D721Med (cell line): ENCODE measurements around the gene ERCC2.

Experiments
- DNase-seq: peaks from one replicate; pipeline ENCODE4 v3.0.0; 2011; ENCODE audit warnings: low spot score; ENCODE audit not compliant: insufficient read length
- FAIRE-seq: peaks from 2 replicates; lab custom pipeline; 2011; peaks lifted over from hg19 to GRCh38; lab: Jason Lieb, UNC
- TF ChIP-seq, protein P1 (sequence below): IDR thresholded peaks from 2 replicates; pipeline ENCODE4 v1.5.1; 2012; ENCODE audit warnings: mild to moderate bottlenecking, control low read depth; ENCODE audit not compliant: insufficient read depth; ENCODE audit errors: missing control alignments

Gene ERCC2

DNA sequence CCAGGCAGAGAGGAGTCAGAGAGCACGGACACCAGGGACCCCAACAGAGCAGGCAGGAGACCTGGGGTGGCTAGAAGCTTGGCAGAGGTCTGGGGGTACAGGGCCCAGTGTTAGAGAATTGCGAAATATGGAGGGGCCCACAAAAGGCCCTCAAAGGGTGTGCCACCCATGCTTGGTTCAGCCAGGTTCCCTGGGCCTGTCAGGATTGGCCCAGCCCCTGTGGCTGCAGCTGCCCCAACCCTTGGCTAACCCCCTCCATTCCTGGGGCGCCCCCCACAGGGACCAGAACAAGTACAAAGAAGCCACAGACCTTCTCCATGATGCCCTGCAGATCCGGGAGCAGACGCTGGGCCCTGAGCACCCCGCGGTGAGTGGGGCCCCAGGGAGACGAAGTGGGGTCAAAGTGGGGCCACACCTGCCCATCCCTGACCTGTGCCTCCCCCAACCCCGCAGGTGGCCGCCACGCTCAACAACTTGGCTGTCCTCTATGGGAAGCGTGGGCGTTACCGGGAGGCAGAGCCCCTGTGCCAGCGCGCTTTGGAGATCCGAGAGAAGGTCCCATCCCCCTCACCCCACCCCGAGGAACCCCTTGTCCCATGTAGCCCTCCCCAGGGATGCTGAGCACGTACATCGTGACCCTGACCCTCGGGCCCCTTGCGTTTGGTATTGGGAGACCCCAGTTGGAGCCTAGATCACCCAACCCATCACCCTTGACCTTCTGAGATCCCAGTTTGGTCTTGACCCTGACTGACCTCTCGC is 21.8 kb downstream of the ERCC2 start:
- TF ChIP-seq, protein P1, sequence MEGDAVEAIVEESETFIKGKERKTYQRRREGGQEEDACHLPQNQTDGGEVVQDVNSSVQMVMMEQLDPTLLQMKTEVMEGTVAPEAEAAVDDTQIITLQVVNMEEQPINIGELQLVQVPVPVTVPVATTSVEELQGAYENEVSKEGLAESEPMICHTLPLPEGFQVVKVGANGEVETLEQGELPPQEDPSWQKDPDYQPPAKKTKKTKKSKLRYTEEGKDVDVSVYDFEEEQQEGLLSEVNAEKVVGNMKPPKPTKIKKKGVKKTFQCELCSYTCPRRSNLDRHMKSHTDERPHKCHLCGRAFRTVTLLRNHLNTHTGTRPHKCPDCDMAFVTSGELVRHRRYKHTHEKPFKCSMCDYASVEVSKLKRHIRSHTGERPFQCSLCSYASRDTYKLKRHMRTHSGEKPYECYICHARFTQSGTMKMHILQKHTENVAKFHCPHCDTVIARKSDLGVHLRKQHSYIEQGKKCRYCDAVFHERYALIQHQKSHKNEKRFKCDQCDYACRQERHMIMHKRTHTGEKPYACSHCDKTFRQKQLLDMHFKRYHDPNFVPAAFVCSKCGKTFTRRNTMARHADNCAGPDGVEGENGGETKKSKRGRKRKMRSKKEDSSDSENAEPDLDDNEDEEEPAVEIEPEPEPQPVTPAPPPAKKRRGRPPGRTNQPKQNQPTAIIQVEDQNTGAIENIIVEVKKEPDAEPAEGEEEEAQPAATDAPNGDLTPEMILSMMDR, result no peak
- FAIRE-seq (no peak), DNase-seq (no peak)

DNA sequence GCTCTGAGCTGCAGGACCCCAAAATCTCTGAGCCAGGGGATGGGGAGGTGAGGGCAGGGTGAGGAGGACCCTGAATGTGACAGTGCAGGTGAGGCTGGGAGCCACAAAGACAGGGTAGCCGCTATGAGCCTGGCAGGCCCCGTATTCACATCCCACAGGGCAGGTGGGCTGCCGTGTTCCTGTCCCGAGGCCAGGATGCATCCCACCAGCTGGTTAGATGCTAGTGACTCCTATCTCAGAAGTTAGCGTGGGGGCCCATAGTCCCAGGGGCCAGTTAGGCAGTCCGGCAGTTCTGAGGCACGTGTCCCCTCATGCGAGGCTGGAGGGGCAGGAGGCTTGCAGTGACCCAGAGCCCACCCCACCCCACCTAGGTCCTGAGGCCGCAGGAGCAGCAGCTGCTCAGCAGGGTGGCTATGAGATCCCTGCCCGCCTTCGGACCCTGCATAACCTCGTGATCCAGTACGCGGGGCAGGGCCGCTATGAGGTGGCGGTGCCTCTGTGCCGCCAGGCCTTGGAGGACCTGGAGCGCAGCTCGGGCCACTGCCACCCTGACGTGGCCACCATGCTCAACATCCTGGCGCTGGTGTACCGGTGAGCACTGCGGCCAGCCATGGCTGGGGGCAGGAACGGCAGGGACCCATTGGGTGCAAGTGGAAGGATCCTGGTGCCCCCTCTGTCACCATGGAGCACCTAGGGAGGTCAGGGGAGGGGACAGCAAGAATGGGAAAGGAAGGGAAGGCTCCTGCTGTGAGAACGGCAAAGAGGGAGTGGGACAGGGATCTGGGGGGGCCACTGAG is 22.6 kb downstream of the ERCC2 start:
- DNase-seq (no peak), FAIRE-seq (no peak)
- TF ChIP-seq, protein P1, result no peak

DNA sequence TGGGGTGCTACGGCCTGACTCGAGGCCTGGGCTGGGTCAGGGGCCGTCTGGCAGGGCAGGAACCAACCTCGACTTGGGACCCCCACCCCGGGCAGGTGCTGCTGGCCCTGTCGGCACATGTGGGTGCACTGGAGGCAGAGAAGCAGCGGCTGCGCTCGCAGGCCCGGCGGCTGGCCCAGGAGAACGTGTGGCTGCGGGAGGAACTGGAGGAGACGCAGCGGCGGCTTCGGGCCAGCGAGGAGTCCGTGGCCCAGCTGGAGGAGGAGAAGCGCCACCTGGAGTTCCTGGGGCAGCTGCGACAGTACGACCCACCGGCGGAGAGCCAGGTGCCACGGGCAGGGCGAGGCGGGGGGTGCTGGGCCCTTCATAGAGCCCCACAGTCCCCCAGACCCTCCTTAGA is 23.9 kb downstream of the ERCC2 start:
- DNase-seq (no peak), FAIRE-seq (no peak)
- TF ChIP-seq, protein P1, result no peak

DNA sequence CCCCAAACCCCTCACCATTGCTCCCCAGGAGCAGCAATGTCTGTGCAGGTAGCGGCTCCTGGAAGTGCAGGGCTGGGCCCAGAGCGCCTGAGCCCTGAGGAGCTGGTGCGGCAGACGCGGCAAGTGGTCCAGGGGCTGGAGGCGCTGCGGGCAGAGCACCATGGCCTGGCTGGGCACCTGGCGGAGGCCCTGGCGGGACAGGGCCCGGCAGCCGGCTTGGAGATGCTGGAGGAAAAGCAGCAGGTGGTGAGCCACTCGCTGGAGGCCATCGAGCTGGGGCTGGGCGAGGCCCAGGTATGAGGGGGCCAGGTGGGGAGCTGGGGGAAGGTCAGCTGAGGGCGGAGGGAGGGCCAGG is 24.9 kb downstream of the ERCC2 start:
- DNase-seq, result no peak
- TF ChIP-seq, protein P1, result no peak
- FAIRE-seq, result no peak

DNA sequence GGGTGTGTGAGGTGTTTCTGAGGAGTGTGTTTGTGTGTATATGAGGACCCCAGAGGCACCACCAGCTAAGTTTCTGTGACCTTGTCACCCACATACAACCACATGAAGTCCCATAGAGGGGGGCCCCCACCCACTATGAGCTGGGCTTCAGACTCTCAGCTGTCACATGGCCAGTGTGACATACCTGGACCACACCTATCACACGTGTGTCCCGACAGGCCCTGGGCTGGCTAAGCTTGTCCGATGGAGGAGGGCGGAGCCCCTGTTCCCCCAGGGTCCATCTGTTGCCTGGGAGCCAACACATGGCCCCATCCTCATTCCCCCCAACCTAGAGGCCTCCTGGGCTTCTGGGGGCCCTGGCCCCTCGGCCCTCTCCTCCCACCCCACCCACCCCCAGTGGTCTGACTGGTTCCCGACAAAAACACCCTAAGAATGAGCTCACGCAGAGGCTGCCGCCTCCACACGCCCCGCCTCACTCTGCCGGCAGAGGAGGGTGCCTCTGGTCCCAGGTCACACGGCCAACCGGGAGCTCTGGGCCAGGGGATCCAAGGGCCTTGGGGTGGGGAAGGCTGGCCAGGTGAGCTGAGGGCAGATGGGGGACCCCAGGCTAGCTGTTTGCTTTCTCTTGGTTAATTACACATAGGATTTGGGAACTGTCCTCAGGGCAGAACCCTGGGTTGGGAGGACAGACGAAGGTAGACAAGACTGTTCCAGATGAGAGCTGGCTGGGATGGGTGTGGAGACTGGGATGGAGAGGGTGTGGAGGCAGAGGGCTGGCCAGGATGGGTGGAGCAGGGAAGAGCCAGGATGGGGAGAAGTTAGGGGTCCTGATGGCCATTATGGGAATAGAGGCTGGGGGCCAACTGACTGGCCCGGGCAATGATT is 25.5 kb downstream of the ERCC2 start:
- FAIRE-seq (no peak), DNase-seq (no peak)
- TF ChIP-seq, protein P1, result no peak

DNA sequence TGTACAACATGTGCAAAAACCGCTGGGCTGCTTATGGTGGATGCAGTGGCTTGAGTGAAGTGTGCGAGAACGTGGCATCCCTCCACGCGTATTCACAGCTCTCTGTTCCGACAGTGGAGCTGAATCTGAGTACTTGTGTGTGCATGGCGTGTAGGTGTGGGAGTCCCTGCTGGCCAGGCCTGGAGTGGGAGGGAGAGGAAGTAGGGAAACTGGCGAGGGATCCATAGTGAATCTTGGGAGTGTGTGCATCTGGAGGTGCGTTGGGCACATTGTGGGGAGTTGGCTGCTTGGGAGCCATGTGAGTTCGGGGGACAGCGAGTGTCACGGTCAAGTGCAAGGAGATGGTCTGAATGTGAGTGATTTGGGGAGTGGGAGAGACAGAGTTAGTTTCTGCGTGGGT is 27.5 kb downstream of the ERCC2 start:
- DNase-seq (no peak), FAIRE-seq (no peak)
- TF ChIP-seq, protein P1, result no peak
